ENCODE results near the gene KLHDC1.

The KLHDC1 gene

GRCh38 chr14:49796025-49796424 lies 103.1 kb downstream of the KLHDC1 start:
- DNase-seq, result no peak

Measured in NCI-H510A treated with DMSO at 0.1 percent for 48 hours (cell line).